Breast epithelium (tissue), 4 donors: ENCODE measurements around the gene NEU2. TPM values are rescaled to one million over a fixed set of nuclear protein-coding genes. Genes with fewer than 3 reads are reported as not detected.

Source experiments
- DNase-seq, 2 donors: peaks; one replicate each; pipeline ENCODE4 v3.0.0-alpha.2; 2019; ENCODE audit warnings: low spot score in 2 of 2
- H3K27ac ChIP-seq, 2 donors: fragments of 200-600 bp; sonication (generic) in 1 of 2; one replicate each; pipeline ENCODE4 v1.5.1; 2016 to 2019; ENCODE audit warnings: mild to moderate bottlenecking in 1 of 2
- H3K27me3 ChIP-seq, 2 donors: fragments of 200-600 bp; sonication (generic) in 1 of 2; one replicate each; pipeline versions ENCODE4 v1.5.1 to v1.6.0; 2017 to 2019; ENCODE audit warnings: control low read depth in 1 of 2, mild to moderate bottlenecking in 1 of 2
- H3K36me3 ChIP-seq: fragments of 200-600 bp; one replicate; pipeline ENCODE4 v1.5.1; 2019
- H3K4me1 ChIP-seq, 2 donors: fragments of 200-600 bp; sonication (generic); one replicate each; pipeline ENCODE4 v1.5.1; 2016 to 2019; ENCODE audit warnings: control low read depth in 1 of 2
- H3K4me3 ChIP-seq, 3 donors: fragments of 200-600 bp; sonication (generic); 1 replicate in 2 of 3; 2 replicates in 1 of 3; pipeline ENCODE4 v1.5.1; 2016 to 2019; ENCODE audit warnings: mild to moderate bottlenecking in 3 of 3, moderate library complexity in 2 of 3
- H3K9me3 ChIP-seq, 2 donors: fragments of 200-600 bp; sonication (generic) in 1 of 2; one replicate each; pipeline ENCODE4 v1.5.1; 2016 to 2019; ENCODE audit warnings: control low read depth in 1 of 2
- CTCF ChIP-seq, 3 donors: fragments of 450-650 bp; IDR thresholded peaks; one replicate each; pipeline ENCODE4 v1.5.1; 2016 to 2017; ENCODE audit warnings: antibody characterized with exemption in 3 of 3, mild to moderate bottlenecking in 3 of 3, moderate library complexity in 3 of 3
- POLR2A ChIP-seq: fragments of 450-650 bp; IDR thresholded peaks from one replicate; pipeline ENCODE4 v1.6.1; 2016; ENCODE audit warnings: antibody characterized with exemption, mild to moderate bottlenecking, moderate library complexity
- POLR2AphosphoS5 ChIP-seq, 3 donors: sonication (generic); formaldehyde crosslinking; IDR thresholded peaks; one replicate each; pipeline ENCODE4 v1.6.1; 2017; ENCODE audit warnings: antibody characterized with exemption in 3 of 3
- intact Hi-C: fragments of 100-400 bp; cut with DNase I; formaldehyde crosslinking; loops from one replicate; pipeline ENCODE4 v1.15.1; 2023; ENCODE audit warnings: low total_unique reads
- total RNA-seq, 3 donors: library from RNA; depleted of rRNA; stranded (reverse); fragments of >200 nt; gene quantifications; one replicate each; pipeline ENCODE4 v1.1.0, GENCODE V29; 2016

NEU2 gene
- total RNA-seq, 3 donors from 2014 or later: not detected

GRCh38 chr2:233010569-233011267, 21.8 kb upstream of the NEU2 start:
- no peak for TF ChIP-seq CTCF (IDR thresholded peaks at IDR 0.05)
- no peak for TF ChIP-seq POLR2A
- no peak for TF ChIP-seq POLR2AphosphoS5 (IDR thresholded peaks at IDR 0.05)
- DNase-seq: peak in 1 of 2 donors; percentile 45

GRCh38 chr2:233011268-233011650, 21.2 kb upstream of the NEU2 start:
- DNase-seq: no peak

More at GRCh38 chr2:233010569-233011267, 21.8 kb upstream of the NEU2 start:
- H3K27ac ChIP-seq: no peak overlapping the region
- H3K4me3 ChIP-seq: no peak overlapping the region
- intact Hi-C loops: no loop called here
- H3K27me3 ChIP-seq: no peaks in the 10 kb centered on the region
- no peaks in the 10 kb centered on the region for H3K9me3 ChIP-seq
- no peaks in the 10 kb centered on the region for H3K36me3 ChIP-seq
- no peaks in the 10 kb centered on the region for H3K4me1 ChIP-seq

GRCh38 chr2:233011702-233012131, 20.8 kb upstream of the NEU2 start:
- no peaks in the 10 kb centered on the region for H3K36me3 ChIP-seq
- DNase-seq: peak in 1 of 2 donors; percentile 22
- H3K27ac ChIP-seq: no peak overlapping the region
- intact Hi-C loops: no loop called here
- H3K27me3 ChIP-seq: no peaks in the 10 kb centered on the region
- no peaks in the 10 kb centered on the region for H3K4me1 ChIP-seq
- no peaks in the 10 kb centered on the region for H3K9me3 ChIP-seq
- TF ChIP-seq POLR2A (no peak), POLR2AphosphoS5 (IDR thresholded peaks at IDR 0.05) (no peak), CTCF (IDR thresholded peaks at IDR 0.05) (no peak)
- no peak overlapping the region for H3K4me3 ChIP-seq

More at GRCh38 chr2:233011268-233011650, 21.2 kb upstream of the NEU2 start:
- no peaks in the 10 kb centered on the region for H3K27me3 ChIP-seq
- H3K4me1 ChIP-seq: no peaks in the 10 kb centered on the region
- no peak overlapping the region for H3K27ac ChIP-seq
- TF ChIP-seq POLR2A (no peak), POLR2AphosphoS5 (IDR thresholded peaks at IDR 0.05) (no peak), CTCF (IDR thresholded peaks at IDR 0.05) (no peak)
- H3K4me3 ChIP-seq: no peak overlapping the region
- intact Hi-C loops: no loop called here
- no peaks in the 10 kb centered on the region for H3K9me3 ChIP-seq
- no peaks in the 10 kb centered on the region for H3K36me3 ChIP-seq

GRCh38 chr2:233012301-233012971, 20.0 kb upstream of the NEU2 start:
- Histone ChIP-seq H3K27ac (no peak overlapping the region), H3K36me3 (no peaks in the 10 kb centered on the region), H3K4me1 (no peaks in the 10 kb centered on the region), H3K4me3 (no peak overlapping the region), H3K27me3 (no peaks in the 10 kb centered on the region), H3K9me3 (peaks cover 0 to 4% of the 10 kb centered on the region in 2 donors)
- peak in 1 of 2 donors; percentile 24 for DNase-seq
- TF ChIP-seq POLR2AphosphoS5 (IDR thresholded peaks at IDR 0.05): no peak
- TF ChIP-seq CTCF (IDR thresholded peaks at IDR 0.05): no peak
- no peak for TF ChIP-seq POLR2A
- intact Hi-C loops: no loop called here

- DNase-seq: peak in 1 of 2 donors; percentile 42
- Histone ChIP-seq H3K9me3 (peaks cover 0 to 10% of the 10 kb centered on the region in 2 donors), H3K27me3 (no peaks in the 10 kb centered on the region), H3K27ac (no peak within 1 kb of the TSS), H3K36me3 (no peaks in the 10 kb centered on the region), H3K4me3 (no peak within 1 kb of the TSS), H3K4me1 (no peaks in the 10 kb centered on the region)
- intact Hi-C loops: no loop called here
- TF ChIP-seq POLR2A (no peak), CTCF (IDR thresholded peaks at IDR 0.05) (no peak), POLR2AphosphoS5 (IDR thresholded peaks at IDR 0.05) (no peak)
These were observed 19.4 kb upstream of the NEU2 start, which contains the start of gene NGEF for GRCh38 chr2:233013027-233013461. NGEF (minus strand) TSS chr2:233013256; CDS start chr2:232974890, 38,366 bp downstream.
